B cell (primary cell): Measurements from ENCODE around the gene NRF1. TPM values are rescaled to one million over a fixed set of nuclear protein-coding genes. Genes with fewer than 3 reads are reported as not detected.

Experiments used
- ATAC-seq: fragments of 200-7000 bp; cut with Tn5 transposase; one replicate; pipeline ENCODE4 v1.10.0; 2021; ENCODE audit warnings: low read depth, mild to moderate bottlenecking, moderate number of reproducible peaks, moderate library complexity
- CTCF ChIA-PET: fragments of 350-600 bp; sonication (Branson Sonifier 250); formaldehyde crosslinking; loops from one replicate; lab custom pipeline; 2021; ENCODE audit warnings: antibody characterized with exemption, inconsistent platforms; lab: Charles Lee
- POLR2A ChIA-PET: fragments of 350-600 bp; sonication (Branson Sonifier 250); formaldehyde crosslinking; loops from one replicate; lab custom pipeline; 2021; ENCODE audit warnings: antibody characterized with exemption; lab: Charles Lee
- DNase-seq: peaks from one replicate; pipeline ENCODE4 v3.0.0; 2013
- H2AFZ ChIP-seq: 2 replicates; pipeline ENCODE4 v1.6.1; 2012; ENCODE audit warnings: mild to moderate bottlenecking, low read depth, low read length; ENCODE audit not compliant: insufficient read depth, poor library complexity, severe bottlenecking
- H3K27ac ChIP-seq, 2 donors: 1 replicate in 1 of 2; 2 replicates in 1 of 2; pipeline ENCODE4 v1.5.1; 2012 to 2013; ENCODE audit warnings: low read length in 2 of 2, mild to moderate bottlenecking in 2 of 2, moderate library complexity in 1 of 2
- H3K27me3 ChIP-seq, 4 experiments: fragments of 200-600 bp in 1 of 4; sonication (generic) in 1 of 4; replicated peaks in 1 of 4; 1 replicate in 2 of 4; 2 replicates in 2 of 4; pipeline versions ENCODE4 v1.6.1 to v1.7.0; 2013 to 2016; ENCODE audit warnings: low read length in 3 of 4, mild to moderate bottlenecking in 2 of 4, mixed read lengths in 1 of 4, moderate library complexity in 1 of 4; ENCODE audit not compliant: insufficient read depth in 4 of 4, control insufficient read depth in 3 of 4; ENCODE audit errors: control extremely low read depth in 1 of 4
- H3K36me3 ChIP-seq, 2 experiments: replicated peaks in 1 of 2; 1 replicate in 1 of 2; 2 replicates in 1 of 2; pipeline versions ENCODE4 v1.6.1 to v1.7.1; 2013; ENCODE audit warnings: low read length in 1 of 2; ENCODE audit not compliant: insufficient read depth in 2 of 2, control insufficient read depth in 1 of 2; ENCODE audit errors: control extremely low read depth in 1 of 2, extremely low read depth in 1 of 2
- H3K4me1 ChIP-seq, 2 donors: fragments of 200-600 bp in 1 of 2; sonication (generic) in 1 of 2; 1 replicate in 1 of 2; 2 replicates in 1 of 2; pipeline versions ENCODE4 v1.5.1 to v1.6.1; 2013 to 2017; ENCODE audit warnings: low read length in 2 of 2; ENCODE audit not compliant: control insufficient read depth in 2 of 2, insufficient read depth in 2 of 2
- H3K4me2 ChIP-seq: replicated peaks from 2 replicates; pipeline ENCODE3; 2012; ENCODE audit warnings: mild to moderate bottlenecking, low read depth, low read length; ENCODE audit not compliant: poor library complexity, severe bottlenecking
- H3K4me3 ChIP-seq, 5 experiments: fragments of 200-600 bp in 1 of 5; sonication (generic) in 1 of 5; 1 replicate in 3 of 5; 2 replicates in 2 of 5; pipeline versions ENCODE4 v1.5.1 to v1.7.0; 2011 to 2016; ENCODE audit warnings: low read length in 4 of 5, mild to moderate bottlenecking in 4 of 5, low read depth in 2 of 5, control low read depth in 1 of 5, moderate library complexity in 1 of 5; ENCODE audit not compliant: insufficient read depth in 1 of 5; ENCODE audit errors: control extremely low read depth in 1 of 5, extremely low read depth in 1 of 5
- H3K79me2 ChIP-seq: fragments of 200-600 bp; sonication (generic); one replicate; pipeline ENCODE4 v1.6.0; 2016; ENCODE audit warnings: low read length; ENCODE audit not compliant: control insufficient read depth, insufficient read depth
- H3K9ac ChIP-seq: fragments of 200-600 bp; sonication (generic); 2 replicates; pipeline ENCODE4 v1.6.1; 2017; ENCODE audit warnings: mild to moderate bottlenecking, low read length, moderate library complexity
- H3K9me3 ChIP-seq, 3 donors: one replicate each; pipeline versions ENCODE4 v1.6.1 to v1.7.1; 2013; ENCODE audit warnings: low read length in 2 of 3; ENCODE audit not compliant: control insufficient read depth in 2 of 3, insufficient read depth in 1 of 3; ENCODE audit errors: control extremely low read depth in 1 of 3
- H4K20me1 ChIP-seq: 2 replicates; pipeline ENCODE4 v1.6.0; 2012; ENCODE audit warnings: mild to moderate bottlenecking, low read length; ENCODE audit not compliant: insufficient read depth, control insufficient read depth, poor library complexity, severe bottlenecking
- H3K27ac Mint-ChIP-seq: one replicate; pipeline ENCODE4 v1.8.0; 2021; ENCODE audit warnings: mixed read lengths
- H3K27me3 Mint-ChIP-seq: one replicate; pipeline ENCODE4 v1.8.0; 2021; ENCODE audit warnings: mixed read lengths
- H3K4me1 Mint-ChIP-seq: one replicate; pipeline ENCODE4 v1.8.0; 2021; ENCODE audit warnings: mixed read lengths
- H3K4me3 Mint-ChIP-seq: one replicate; pipeline ENCODE4 v1.8.0; 2021; ENCODE audit warnings: mixed read lengths
- H3K9me3 Mint-ChIP-seq: one replicate; pipeline ENCODE4 v1.8.0; 2022; ENCODE audit warnings: mixed read lengths; ENCODE audit not compliant: insufficient read depth
- EZH2 ChIP-seq: IDR thresholded peaks from 2 replicates; pipeline ENCODE4 v1.6.1; 2012; ENCODE audit warnings: borderline replicate concordance, low read depth, mild to moderate bottlenecking, moderate library complexity, low read length; ENCODE audit not compliant: insufficient read depth, poor library complexity, severe bottlenecking
- WGBS: methylation state at CpG from one replicate; pipeline ENCODE4 v1.1.5; 2013; ENCODE audit warnings: missing lambda C conversion rate; ENCODE audit not compliant: insufficient coverage; 5-methylcytosine and 5-hydroxymethylcytosine counted together
- intact Hi-C: fragments of 100-400 bp; cut with micrococcal nuclease; formaldehyde crosslinking; loops from one replicate; pipeline ENCODE4 v1.10.0; 2022
- polyA plus RNA-seq: library from polyadenylated mRNA; depleted of rRNA; stranded (reverse); fragments of >200 nt; gene quantifications from 2 replicates; pipeline ENCODE4 v1.2.3, GENCODE V29; 2012
- total RNA-seq, 2 donors: library from RNA; stranded (reverse); fragments of 120-200 nt in 1 of 2; gene quantifications; 1 replicate in 1 of 2; 2 replicates in 1 of 2; pipeline versions ENCODE4 v1.2.3 to v1.2.4, GENCODE V29; 2013 to 2022
- TF ChIP-seq, protein P1 (sequence below): fragments of 200-600 bp; IDR thresholded peaks from one replicate; pipeline ENCODE4 v1.8.0; 2022; ENCODE audit warnings: antibody characterized with exemption, mild to moderate bottlenecking

NRF1 gene
- total and polyA plus RNA-seq, 2 donors (not counting 1 experiment from before 2014, with no cell fraction given): 19.6 to 53.0 TPM

- Histone ChIP-seq H4K20me1 (peaks cover 51% of the 10 kb centered on the region), H3K4me1 (peaks cover 0 to 5% of the 10 kb centered on the region in 2 donors), H3K9ac (no peak overlapping the region), H3K27ac (no peak overlapping the region), H3K79me2 (peaks cover 66% of the 10 kb centered on the region), H3K27me3 (no peaks in the 10 kb centered on the region), H3K4me3 (no peak overlapping the region), H2AFZ (no peak overlapping the region), H3K9me3 (no peaks in the 10 kb centered on the region), H3K4me2 (no peak overlapping the region), H3K36me3 (peaks cover 0 to 2% of the 10 kb centered on the region in 2 experiments)
- TF ChIP-seq, protein P1, sequence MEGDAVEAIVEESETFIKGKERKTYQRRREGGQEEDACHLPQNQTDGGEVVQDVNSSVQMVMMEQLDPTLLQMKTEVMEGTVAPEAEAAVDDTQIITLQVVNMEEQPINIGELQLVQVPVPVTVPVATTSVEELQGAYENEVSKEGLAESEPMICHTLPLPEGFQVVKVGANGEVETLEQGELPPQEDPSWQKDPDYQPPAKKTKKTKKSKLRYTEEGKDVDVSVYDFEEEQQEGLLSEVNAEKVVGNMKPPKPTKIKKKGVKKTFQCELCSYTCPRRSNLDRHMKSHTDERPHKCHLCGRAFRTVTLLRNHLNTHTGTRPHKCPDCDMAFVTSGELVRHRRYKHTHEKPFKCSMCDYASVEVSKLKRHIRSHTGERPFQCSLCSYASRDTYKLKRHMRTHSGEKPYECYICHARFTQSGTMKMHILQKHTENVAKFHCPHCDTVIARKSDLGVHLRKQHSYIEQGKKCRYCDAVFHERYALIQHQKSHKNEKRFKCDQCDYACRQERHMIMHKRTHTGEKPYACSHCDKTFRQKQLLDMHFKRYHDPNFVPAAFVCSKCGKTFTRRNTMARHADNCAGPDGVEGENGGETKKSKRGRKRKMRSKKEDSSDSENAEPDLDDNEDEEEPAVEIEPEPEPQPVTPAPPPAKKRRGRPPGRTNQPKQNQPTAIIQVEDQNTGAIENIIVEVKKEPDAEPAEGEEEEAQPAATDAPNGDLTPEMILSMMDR: no peak
- TF ChIP-seq EZH2: no peak
- H3K4me1 Mint-ChIP-seq: peaks cover 16% of the 10 kb centered on the region
- H3K4me3 Mint-ChIP-seq: no peak overlapping the region
- intact Hi-C loops: no loop called here
- no peaks in the 10 kb centered on the region for H3K27me3 Mint-ChIP-seq
- no peak overlapping the region for H3K27ac Mint-ChIP-seq
- ChIA-PET POLR2A (interaction anchor here (0.7 kb wide), 1 partner anchor 59 kb away, joined by 3 read pairs; no protein-coding TSS in a partner anchor), CTCF (interaction anchor here (0.7 kb wide), 1 partner anchor 64 kb away, joined by 3 read pairs; no protein-coding TSS in a partner anchor)
- ATAC-seq (no peak), DNase-seq (no peak)
- no CpG with 5 or more reads among the region's 1 CpG for WGBS
- H3K9me3 Mint-ChIP-seq: no peaks in the 10 kb centered on the region
Observed at GRCh38 chr7:129649128-129649690, 37.7 kb downstream of the NRF1 start.

- no CpG with 5 or more reads among the region's 5 CpGs for WGBS
- Histone ChIP-seq H3K9me3 (no peaks in the 10 kb centered on the region), H3K4me1 (peaks cover 5 to 8% of the 10 kb centered on the region in 2 donors), H3K9ac (no peak overlapping the region), H3K27ac (no peak overlapping the region), H3K4me3 (no peak overlapping the region), H4K20me1 (peaks cover 41% of the 10 kb centered on the region), H3K27me3 (no peaks in the 10 kb centered on the region), H3K4me2 (no peak overlapping the region), H3K36me3 (peaks cover 0 to 2% of the 10 kb centered on the region in 2 experiments), H2AFZ (no peak overlapping the region), H3K79me2 (peaks cover 69% of the 10 kb centered on the region)
- ATAC-seq: no peak
- no peaks in the 10 kb centered on the region for H3K9me3 Mint-ChIP-seq
- H3K4me3 Mint-ChIP-seq: no peak overlapping the region
- H3K4me1 Mint-ChIP-seq: peaks cover 26% of the 10 kb centered on the region
- H3K27ac Mint-ChIP-seq: no peak overlapping the region
- no peak for DNase-seq
- TF ChIP-seq, protein P1: no peak
- no peak for TF ChIP-seq EZH2
- H3K27me3 Mint-ChIP-seq: no peaks in the 10 kb centered on the region
- ChIA-PET POLR2A (interaction anchor here (0.7 kb wide), 1 partner anchor 60 kb away, joined by 3 read pairs; no protein-coding TSS in a partner anchor), CTCF (no interaction called here)
- intact Hi-C loops: no loop called here
Observed at GRCh38 chr7:129650056-129650758, 38.7 kb downstream of the NRF1 start.
